ENCODE data around the gene CEP85L. TPM values are rescaled to one million over a fixed set of nuclear protein-coding genes. Genes with fewer than 3 reads are reported as not detected.
A peak's percentile ranks its signal among the peaks of the same experiment; 100 is the strongest.

Gene CEP85L
- polyA plus RNA-seq, 1 of the 3 experiments (the other 2 are of a cell fraction) = 1.1 TPM

DNA sequence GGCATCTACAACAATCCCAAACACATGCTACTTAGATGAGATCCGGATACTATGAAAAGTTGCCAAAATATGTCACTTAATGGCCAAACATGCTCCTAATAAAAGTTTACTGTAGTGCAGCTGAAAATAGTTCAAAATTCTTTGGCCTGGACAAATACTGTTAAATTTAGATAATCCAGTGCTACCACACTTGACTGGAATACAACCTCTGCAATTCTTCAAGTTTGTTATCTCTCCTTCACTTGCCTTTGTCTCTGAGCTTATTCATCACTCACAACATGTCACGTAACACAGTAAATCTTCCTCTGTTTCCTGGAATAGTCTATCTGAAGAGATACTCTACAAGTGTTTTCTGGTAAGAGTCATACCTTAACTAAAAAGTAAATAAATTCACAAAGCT, 113.8 kb downstream of the CEP85L start (continued):
- TF ChIP-seq, protein P1, sequence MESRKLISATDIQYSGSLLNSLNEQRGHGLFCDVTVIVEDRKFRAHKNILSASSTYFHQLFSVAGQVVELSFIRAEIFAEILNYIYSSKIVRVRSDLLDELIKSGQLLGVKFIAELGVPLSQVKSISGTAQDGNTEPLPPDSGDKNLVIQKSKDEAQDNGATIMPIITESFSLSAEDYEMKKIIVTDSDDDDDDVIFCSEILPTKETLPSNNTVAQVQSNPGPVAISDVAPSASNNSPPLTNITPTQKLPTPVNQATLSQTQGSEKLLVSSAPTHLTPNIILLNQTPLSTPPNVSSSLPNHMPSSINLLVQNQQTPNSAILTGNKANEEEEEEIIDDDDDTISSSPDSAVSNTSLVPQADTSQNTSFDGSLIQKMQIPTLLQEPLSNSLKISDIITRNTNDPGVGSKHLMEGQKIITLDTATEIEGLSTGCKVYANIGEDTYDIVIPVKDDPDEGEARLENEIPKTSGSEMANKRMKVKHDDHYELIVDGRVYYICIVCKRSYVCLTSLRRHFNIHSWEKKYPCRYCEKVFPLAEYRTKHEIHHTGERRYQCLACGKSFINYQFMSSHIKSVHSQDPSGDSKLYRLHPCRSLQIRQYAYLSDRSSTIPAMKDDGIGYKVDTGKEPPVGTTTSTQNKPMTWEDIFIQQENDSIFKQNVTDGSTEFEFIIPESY (IDR thresholded peaks at IDR 0.05; ENCODE audit: borderline replicate concordance, low read depth) = no peak
- no peak for TF ChIP-seq FOSL2 (IDR thresholded peaks at IDR 0.05; ENCODE audit: borderline replicate concordance, low read depth)
- TF ChIP-seq, protein P2, sequence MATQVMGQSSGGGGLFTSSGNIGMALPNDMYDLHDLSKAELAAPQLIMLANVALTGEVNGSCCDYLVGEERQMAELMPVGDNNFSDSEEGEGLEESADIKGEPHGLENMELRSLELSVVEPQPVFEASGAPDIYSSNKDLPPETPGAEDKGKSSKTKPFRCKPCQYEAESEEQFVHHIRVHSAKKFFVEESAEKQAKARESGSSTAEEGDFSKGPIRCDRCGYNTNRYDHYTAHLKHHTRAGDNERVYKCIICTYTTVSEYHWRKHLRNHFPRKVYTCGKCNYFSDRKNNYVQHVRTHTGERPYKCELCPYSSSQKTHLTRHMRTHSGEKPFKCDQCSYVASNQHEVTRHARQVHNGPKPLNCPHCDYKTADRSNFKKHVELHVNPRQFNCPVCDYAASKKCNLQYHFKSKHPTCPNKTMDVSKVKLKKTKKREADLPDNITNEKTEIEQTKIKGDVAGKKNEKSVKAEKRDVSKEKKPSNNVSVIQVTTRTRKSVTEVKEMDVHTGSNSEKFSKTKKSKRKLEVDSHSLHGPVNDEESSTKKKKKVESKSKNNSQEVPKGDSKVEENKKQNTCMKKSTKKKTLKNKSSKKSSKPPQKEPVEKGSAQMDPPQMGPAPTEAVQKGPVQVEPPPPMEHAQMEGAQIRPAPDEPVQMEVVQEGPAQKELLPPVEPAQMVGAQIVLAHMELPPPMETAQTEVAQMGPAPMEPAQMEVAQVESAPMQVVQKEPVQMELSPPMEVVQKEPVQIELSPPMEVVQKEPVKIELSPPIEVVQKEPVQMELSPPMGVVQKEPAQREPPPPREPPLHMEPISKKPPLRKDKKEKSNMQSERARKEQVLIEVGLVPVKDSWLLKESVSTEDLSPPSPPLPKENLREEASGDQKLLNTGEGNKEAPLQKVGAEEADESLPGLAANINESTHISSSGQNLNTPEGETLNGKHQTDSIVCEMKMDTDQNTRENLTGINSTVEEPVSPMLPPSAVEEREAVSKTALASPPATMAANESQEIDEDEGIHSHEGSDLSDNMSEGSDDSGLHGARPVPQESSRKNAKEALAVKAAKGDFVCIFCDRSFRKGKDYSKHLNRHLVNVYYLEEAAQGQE (IDR thresholded peaks at IDR 0.05; ENCODE audit: low read depth, low read length) = no peak
- TF ChIP-seq GATA2 (CRISPR knock-in tag; IDR thresholded peaks at IDR 0.05) = no peak
- no peak for TF ChIP-seq ELF1 (IDR thresholded peaks at IDR 0.05)
- no peak for TF ChIP-seq TAF1 (IDR thresholded peaks at IDR 0.05; ENCODE audit: borderline replicate concordance, low read depth, low read length)
- no peak for TF ChIP-seq CHD2 (IDR thresholded peaks at IDR 0.05; ENCODE audit: low read length, partially characterized antibody)
- no peak for TF ChIP-seq MXI1 (IDR thresholded peaks at IDR 0.05; ENCODE audit: low read depth, low read length)
- no peak for TF ChIP-seq YY1 (IDR thresholded peaks at IDR 0.05; ENCODE audit: low read depth)
- TF ChIP-seq, protein P3, sequence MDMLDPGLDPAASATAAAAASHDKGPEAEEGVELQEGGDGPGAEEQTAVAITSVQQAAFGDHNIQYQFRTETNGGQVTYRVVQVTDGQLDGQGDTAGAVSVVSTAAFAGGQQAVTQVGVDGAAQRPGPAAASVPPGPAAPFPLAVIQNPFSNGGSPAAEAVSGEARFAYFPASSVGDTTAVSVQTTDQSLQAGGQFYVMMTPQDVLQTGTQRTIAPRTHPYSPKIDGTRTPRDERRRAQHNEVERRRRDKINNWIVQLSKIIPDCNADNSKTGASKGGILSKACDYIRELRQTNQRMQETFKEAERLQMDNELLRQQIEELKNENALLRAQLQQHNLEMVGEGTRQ (IDR thresholded peaks at IDR 0.05; ENCODE audit: borderline replicate concordance, low read depth, low read length) = no peak
- 0 out of 2 replicates have a peak, but pooled peaks have one; percentile 24 for TF ChIP-seq FOXM1 (IDR thresholded peaks at IDR 0.05; ENCODE audit: low read depth)
- no peak for TF ChIP-seq SMC3 (IDR thresholded peaks at IDR 0.05; ENCODE audit: low read depth, low read length)
- TF ChIP-seq FOXJ3 (CRISPR knock-in tag; IDR thresholded peaks at IDR 0.05) = no peak
- no peak for TF ChIP-seq RCOR1 (IDR thresholded peaks at IDR 0.05; ENCODE audit: low read length)
- TF ChIP-seq, protein P4, sequence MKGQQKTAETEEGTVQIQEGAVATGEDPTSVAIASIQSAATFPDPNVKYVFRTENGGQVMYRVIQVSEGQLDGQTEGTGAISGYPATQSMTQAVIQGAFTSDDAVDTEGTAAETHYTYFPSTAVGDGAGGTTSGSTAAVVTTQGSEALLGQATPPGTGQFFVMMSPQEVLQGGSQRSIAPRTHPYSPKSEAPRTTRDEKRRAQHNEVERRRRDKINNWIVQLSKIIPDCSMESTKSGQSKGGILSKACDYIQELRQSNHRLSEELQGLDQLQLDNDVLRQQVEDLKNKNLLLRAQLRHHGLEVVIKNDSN (IDR thresholded peaks at IDR 0.05; ENCODE audit: borderline replicate concordance, low read depth) = no peak
- TF ChIP-seq, protein P5, sequence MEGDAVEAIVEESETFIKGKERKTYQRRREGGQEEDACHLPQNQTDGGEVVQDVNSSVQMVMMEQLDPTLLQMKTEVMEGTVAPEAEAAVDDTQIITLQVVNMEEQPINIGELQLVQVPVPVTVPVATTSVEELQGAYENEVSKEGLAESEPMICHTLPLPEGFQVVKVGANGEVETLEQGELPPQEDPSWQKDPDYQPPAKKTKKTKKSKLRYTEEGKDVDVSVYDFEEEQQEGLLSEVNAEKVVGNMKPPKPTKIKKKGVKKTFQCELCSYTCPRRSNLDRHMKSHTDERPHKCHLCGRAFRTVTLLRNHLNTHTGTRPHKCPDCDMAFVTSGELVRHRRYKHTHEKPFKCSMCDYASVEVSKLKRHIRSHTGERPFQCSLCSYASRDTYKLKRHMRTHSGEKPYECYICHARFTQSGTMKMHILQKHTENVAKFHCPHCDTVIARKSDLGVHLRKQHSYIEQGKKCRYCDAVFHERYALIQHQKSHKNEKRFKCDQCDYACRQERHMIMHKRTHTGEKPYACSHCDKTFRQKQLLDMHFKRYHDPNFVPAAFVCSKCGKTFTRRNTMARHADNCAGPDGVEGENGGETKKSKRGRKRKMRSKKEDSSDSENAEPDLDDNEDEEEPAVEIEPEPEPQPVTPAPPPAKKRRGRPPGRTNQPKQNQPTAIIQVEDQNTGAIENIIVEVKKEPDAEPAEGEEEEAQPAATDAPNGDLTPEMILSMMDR (IDR thresholded peaks at IDR 0.05) = no peak
- TF ChIP-seq JUND (IDR thresholded peaks at IDR 0.05) = no peak
- TF ChIP-seq SIN3A (IDR thresholded peaks at IDR 0.05; ENCODE audit: borderline replicate concordance, low read depth, low read length) = no peak
- peak; percentile 72; the same call in 1 of the 2 replicates for TF ChIP-seq POLR2AphosphoS5 (IDR thresholded peaks at IDR 0.05; ENCODE audit: low read depth, low read length)
- TF ChIP-seq RFX5 (IDR thresholded peaks at IDR 0.05; ENCODE audit: low read length) = no peak
- peak; percentile 24 to 43; a peak in 2 of 4 replicates for TF ChIP-seq EP300 (IDR thresholded peaks at IDR 0.05; ENCODE audit: borderline replicate concordance in 1 of 2, low read depth in 1 of 2, low read length in 1 of 2)

All from SK-N-SH (cell line).